SK-N-SH treated with all-trans-retinoic acid at 6 μM for 48 hours (cell line): ENCODE measurements around the gene RAPGEF1.

ENCODE experiments used
- ATAC-seq: fragments of 200-7000 bp; cut with Tn5 transposase; 3 replicates; pipeline ENCODE4 v1.9.1; 2020; ENCODE audit warnings: mild to moderate bottlenecking, moderate library complexity
- ARNTL ChIP-seq: fragments of 450-650 bp; formaldehyde crosslinking; IDR thresholded peaks from 2 replicates; pipeline ENCODE4 v1.5.0; 2020; ENCODE audit warnings: low read depth, mild to moderate bottlenecking, moderate library complexity, borderline replicate concordance
- BACH2 ChIP-seq: fragments of 250-450 bp; sonication (Bioruptor Pico); IDR thresholded peaks from 2 replicates; pipeline ENCODE4 v1.9.0; 2021; ENCODE audit warnings: mild to moderate bottlenecking, borderline replicate concordance
- CSDC2 ChIP-seq: fragments of 250-450 bp; sonication (Bioruptor Pico); IDR thresholded peaks from 2 replicates; pipeline ENCODE4 v1.5.0; 2020; ENCODE audit warnings: mild to moderate bottlenecking, moderate library complexity
- ESRRG ChIP-seq: fragments of 250-450 bp; sonication (Bioruptor Pico); IDR thresholded peaks from 2 replicates; pipeline ENCODE4 v1.6.1; 2021; ENCODE audit warnings: mild to moderate bottlenecking
- GLIS3 ChIP-seq: fragments of 250-450 bp; sonication (Bioruptor Pico); IDR thresholded peaks from 2 replicates; pipeline ENCODE4 v1.5.0; 2020; ENCODE audit warnings: mild to moderate bottlenecking, moderate library complexity
- ISL1 ChIP-seq: fragments of 250-450 bp; sonication (Bioruptor Pico); IDR thresholded peaks from 2 replicates; pipeline ENCODE4 v2.1.2; 2022; ENCODE audit warnings: mild to moderate bottlenecking, moderate library complexity
- OSR1 ChIP-seq: fragments of 250-450 bp; sonication (Bioruptor Pico); IDR thresholded peaks from 2 replicates; pipeline ENCODE4 v1.8.0; 2022; ENCODE audit warnings: moderate library complexity, mild to moderate bottlenecking, inconsistent platforms
- RARB ChIP-seq: fragments of 250-450 bp; sonication (Bioruptor Pico); IDR thresholded peaks from 2 replicates; pipeline ENCODE4 v1.8.0; 2021; ENCODE audit warnings: mild to moderate bottlenecking, moderate library complexity
- SNAI2 ChIP-seq: fragments of 250-450 bp; sonication (Bioruptor Pico); IDR thresholded peaks from 2 replicates; pipeline ENCODE4 v1.5.0; 2020; ENCODE audit warnings: mild to moderate bottlenecking, moderate library complexity
- TCF4 ChIP-seq: fragments of 250-450 bp; sonication (Bioruptor Pico); IDR thresholded peaks from 2 replicates; pipeline ENCODE4 v1.8.0; 2021; ENCODE audit warnings: mild to moderate bottlenecking, moderate library complexity, borderline replicate concordance
- TOX ChIP-seq: fragments of 250-450 bp; sonication (Bioruptor Pico); IDR thresholded peaks from 2 replicates; pipeline ENCODE4 v1.8.0; 2021; ENCODE audit warnings: mild to moderate bottlenecking, moderate library complexity, borderline replicate concordance
- ZC3H10 ChIP-seq: fragments of 250-450 bp; sonication (Bioruptor Pico); IDR thresholded peaks from 2 replicates; pipeline ENCODE4 v1.5.1; 2021; ENCODE audit warnings: mild to moderate bottlenecking, moderate library complexity
- ZFP3 ChIP-seq: fragments of 250-450 bp; sonication (Bioruptor Pico); IDR thresholded peaks from 2 replicates; pipeline ENCODE4 v1.5.0; 2020; ENCODE audit warnings: mild to moderate bottlenecking, moderate library complexity
- ZFP30 ChIP-seq: fragments of 450-650 bp; formaldehyde crosslinking; IDR thresholded peaks from 2 replicates; pipeline ENCODE4 v1.5.0; 2022; ENCODE audit warnings: mild to moderate bottlenecking, moderate library complexity
- ZNF565 ChIP-seq: fragments of 450-650 bp; formaldehyde crosslinking; conservative IDR thresholded peaks from 2 replicates; pipeline ENCODE4 v1.5.0; 2020; ENCODE audit warnings: low read depth, mild to moderate bottlenecking, moderate library complexity
- ZNF70 ChIP-seq: fragments of 450-650 bp; formaldehyde crosslinking; IDR thresholded peaks from 2 replicates; pipeline ENCODE4 v1.5.0; 2020; ENCODE audit warnings: mild to moderate bottlenecking, moderate library complexity
- ZNF8 ChIP-seq: fragments of 450-650 bp; formaldehyde crosslinking; IDR thresholded peaks from 2 replicates; pipeline ENCODE4 v1.5.0; 2020; ENCODE audit warnings: mild to moderate bottlenecking, moderate library complexity
- TF ChIP-seq, protein P1 (sequence below): fragments of 250-450 bp; sonication (Bioruptor Pico); IDR thresholded peaks from 2 replicates; pipeline ENCODE4 v1.5.1; 2021; ENCODE audit warnings: mild to moderate bottlenecking, moderate library complexity
- TF ChIP-seq, protein P2 (sequence below): fragments of 250-450 bp; sonication (Bioruptor Pico); IDR thresholded peaks from 2 replicates; pipeline ENCODE4 v1.8.0; 2020; ENCODE audit warnings: mild to moderate bottlenecking, moderate library complexity, borderline replicate concordance
- TF ChIP-seq, protein P3 (sequence below): fragments of 250-450 bp; sonication (Bioruptor Pico); IDR thresholded peaks from 2 replicates; pipeline ENCODE4 v1.8.0; 2021; ENCODE audit warnings: low read depth, mild to moderate bottlenecking, moderate library complexity, borderline replicate concordance
- TF ChIP-seq, protein P4 (sequence below): fragments of 250-450 bp; sonication (Bioruptor Pico); IDR thresholded peaks from 2 replicates; pipeline ENCODE4 v1.5.0; 2020; ENCODE audit warnings: mild to moderate bottlenecking, moderate library complexity

Gene RAPGEF1

DNA sequence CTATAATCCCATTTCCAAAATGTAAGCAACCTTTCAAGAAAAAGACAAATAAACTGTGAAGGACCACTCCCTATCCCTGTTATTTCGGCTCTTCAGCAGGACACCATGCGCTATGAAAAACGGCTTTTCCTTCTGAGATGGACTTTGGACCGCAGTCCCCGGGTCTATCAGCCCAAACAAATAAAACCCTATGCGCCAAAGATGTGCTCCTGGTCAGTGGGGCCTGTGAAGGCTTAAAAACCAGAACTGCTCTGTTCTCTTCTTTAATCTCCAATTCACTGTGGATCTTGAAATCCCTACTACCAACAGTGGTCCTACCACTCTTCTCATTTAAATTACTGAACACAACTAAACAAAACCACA, 33.3 kb downstream of the RAPGEF1 start (continued):
- no peak for TF ChIP-seq BACH2 (CRISPR knock-in tag)
- TF ChIP-seq, all 23 proteins: peak for 0

DNA sequence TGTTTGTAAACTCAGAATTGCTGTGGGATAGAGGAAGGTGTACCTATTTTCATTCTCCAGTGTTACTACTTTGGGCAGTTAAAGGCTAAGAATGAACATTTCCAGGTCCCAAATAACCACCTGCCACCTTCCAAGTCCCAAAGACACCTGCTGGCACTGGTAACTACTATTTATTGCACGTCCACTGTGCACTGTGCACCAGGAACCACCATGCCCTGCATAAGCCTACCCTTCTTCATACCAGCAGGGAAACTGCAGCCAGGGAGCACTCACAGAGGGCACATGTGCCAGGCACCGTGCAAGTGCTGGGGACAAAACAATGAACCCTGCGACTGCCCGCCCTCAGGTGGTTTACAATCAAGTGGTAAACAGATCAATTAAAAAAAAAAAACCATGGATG, 34.9 kb downstream of the RAPGEF1 start:
- TF ChIP-seq GLIS3 (CRISPR knock-in tag) (no peak), ZFP3 (CRISPR knock-in tag) (no peak), ZNF8 (no peak), TOX (CRISPR knock-in tag) (no peak), BACH2 (CRISPR knock-in tag) (no peak), TCF4 (CRISPR knock-in tag) (no peak), ZC3H10 (CRISPR knock-in tag) (no peak)
- TF ChIP-seq, protein P1, sequence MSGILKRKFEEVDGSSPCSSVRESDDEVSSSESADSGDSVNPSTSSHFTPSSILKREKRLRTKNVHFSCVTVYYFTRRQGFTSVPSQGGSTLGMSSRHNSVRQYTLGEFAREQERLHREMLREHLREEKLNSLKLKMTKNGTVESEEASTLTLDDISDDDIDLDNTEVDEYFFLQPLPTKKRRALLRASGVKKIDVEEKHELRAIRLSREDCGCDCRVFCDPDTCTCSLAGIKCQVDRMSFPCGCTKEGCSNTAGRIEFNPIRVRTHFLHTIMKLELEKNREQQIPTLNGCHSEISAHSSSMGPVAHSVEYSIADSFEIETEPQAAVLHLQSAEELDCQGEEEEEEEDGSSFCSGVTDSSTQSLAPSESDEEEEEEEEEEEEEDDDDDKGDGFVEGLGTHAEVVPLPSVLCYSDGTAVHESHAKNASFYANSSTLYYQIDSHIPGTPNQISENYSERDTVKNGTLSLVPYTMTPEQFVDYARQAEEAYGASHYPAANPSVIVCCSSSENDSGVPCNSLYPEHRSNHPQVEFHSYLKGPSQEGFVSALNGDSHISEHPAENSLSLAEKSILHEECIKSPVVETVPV (CRISPR knock-in tag) = no peak
- TF ChIP-seq, protein P2, sequence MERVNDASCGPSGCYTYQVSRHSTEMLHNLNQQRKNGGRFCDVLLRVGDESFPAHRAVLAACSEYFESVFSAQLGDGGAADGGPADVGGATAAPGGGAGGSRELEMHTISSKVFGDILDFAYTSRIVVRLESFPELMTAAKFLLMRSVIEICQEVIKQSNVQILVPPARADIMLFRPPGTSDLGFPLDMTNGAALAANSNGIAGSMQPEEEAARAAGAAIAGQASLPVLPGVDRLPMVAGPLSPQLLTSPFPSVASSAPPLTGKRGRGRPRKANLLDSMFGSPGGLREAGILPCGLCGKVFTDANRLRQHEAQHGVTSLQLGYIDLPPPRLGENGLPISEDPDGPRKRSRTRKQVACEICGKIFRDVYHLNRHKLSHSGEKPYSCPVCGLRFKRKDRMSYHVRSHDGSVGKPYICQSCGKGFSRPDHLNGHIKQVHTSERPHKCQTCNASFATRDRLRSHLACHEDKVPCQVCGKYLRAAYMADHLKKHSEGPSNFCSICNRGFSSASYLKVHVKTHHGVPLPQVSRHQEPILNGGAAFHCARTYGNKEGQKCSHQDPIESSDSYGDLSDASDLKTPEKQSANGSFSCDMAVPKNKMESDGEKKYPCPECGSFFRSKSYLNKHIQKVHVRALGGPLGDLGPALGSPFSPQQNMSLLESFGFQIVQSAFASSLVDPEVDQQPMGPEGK (CRISPR knock-in tag) = no peak
- no peak for ATAC-seq

DNA sequence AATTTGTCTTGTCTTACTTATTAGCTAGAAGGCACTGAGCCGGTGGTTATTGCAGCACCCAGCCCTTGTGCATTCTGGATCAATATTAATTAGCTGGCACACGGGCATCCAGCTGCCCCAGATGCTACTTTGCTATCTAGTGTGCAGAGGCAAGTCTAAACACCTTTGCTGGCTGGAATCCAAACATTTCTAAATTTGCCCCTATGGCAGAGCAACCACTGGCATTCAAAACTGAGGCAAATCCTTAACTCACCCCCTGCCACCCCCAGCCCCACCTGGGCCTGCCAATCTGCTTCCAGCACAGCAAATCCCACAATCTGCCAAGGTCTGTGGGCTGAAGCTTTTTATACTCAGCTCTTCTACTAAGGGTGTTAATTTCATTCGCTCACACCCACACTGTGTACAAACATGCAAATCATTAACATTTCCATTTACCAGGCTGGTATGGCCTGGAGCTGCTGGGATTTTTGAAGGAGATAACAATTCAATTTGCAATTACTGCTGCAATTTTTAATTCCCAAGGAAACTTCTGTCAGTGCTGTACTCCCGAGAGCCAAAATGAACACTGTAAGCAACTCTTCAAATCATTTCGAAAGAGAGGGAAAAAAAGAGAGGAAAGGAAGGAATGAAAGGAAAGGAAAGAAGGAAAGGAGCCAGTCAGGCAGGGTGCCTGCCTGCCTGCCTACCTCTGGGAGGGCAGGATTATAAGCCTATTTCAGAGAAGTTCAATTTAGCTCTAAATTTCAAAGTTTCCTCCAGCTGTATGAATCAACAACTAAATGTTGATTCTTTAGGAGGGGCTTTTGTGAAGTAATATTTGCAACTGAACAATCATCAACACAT, 35.5 kb downstream of the RAPGEF1 start:
- ATAC-seq = no peak
- TF ChIP-seq GLIS3 (CRISPR knock-in tag) = no peak
- TF ChIP-seq ARNTL = no peak
- TF ChIP-seq BACH2 (CRISPR knock-in tag) = no peak
- TF ChIP-seq ZNF8 = no peak
- TF ChIP-seq ZC3H10 (CRISPR knock-in tag) = no peak
- TF ChIP-seq, protein P1 (CRISPR knock-in tag) = no peak
- TF ChIP-seq, protein P3, sequence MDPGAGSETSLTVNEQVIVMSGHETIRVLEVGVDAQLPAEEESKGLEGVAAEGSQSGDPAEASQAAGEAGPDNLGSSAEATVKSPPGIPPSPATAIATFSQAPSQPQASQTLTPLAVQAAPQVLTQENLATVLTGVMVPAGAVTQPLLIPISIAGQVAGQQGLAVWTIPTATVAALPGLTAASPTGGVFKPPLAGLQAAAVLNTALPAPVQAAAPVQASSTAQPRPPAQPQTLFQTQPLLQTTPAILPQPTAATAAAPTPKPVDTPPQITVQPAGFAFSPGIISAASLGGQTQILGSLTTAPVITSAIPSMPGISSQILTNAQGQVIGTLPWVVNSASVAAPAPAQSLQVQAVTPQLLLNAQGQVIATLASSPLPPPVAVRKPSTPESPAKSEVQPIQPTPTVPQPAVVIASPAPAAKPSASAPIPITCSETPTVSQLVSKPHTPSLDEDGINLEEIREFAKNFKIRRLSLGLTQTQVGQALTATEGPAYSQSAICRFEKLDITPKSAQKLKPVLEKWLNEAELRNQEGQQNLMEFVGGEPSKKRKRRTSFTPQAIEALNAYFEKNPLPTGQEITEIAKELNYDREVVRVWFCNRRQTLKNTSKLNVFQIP = no peak
- no peak for TF ChIP-seq ZFP30 (CRISPR knock-in tag)
- no peak for TF ChIP-seq TCF4 (CRISPR knock-in tag)
- TF ChIP-seq ZFP3 (CRISPR knock-in tag) = no peak
- TF ChIP-seq OSR1 (CRISPR knock-in tag) = no peak
- no peak for TF ChIP-seq ESRRG
- TF ChIP-seq SNAI2 (CRISPR knock-in tag) = no peak
- TF ChIP-seq ZNF70 (CRISPR knock-in tag) = no peak
- TF ChIP-seq ISL1 (CRISPR knock-in tag) = no peak
- TF ChIP-seq CSDC2 (CRISPR knock-in tag) = no peak

DNA sequence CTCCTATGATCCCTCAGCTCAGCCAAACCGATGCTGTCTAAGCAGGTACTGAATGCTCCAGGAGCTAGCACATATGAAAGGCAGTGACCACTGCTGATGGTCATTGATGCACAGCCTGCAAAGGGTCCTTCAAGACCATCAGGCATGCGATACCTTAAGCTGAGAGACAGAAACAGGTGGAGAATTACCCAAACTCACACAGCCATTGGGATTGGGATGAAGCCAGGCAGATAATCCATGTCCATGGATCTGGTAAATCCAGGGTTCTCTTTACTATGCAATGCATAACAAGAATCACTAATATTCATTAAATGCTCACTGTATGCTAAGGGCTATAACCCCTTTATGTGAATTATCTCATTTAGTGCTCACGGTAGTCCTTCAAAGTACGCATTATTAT, 36.2 kb downstream of the RAPGEF1 start:
- TF ChIP-seq, protein P1 (CRISPR knock-in tag) = no peak
- TF ChIP-seq ZFP3 (CRISPR knock-in tag) (no peak), CSDC2 (CRISPR knock-in tag) (no peak), GLIS3 (CRISPR knock-in tag) (no peak), ESRRG (no peak), ZNF565 (CRISPR knock-in tag) (no peak), ARNTL (no peak), OSR1 (CRISPR knock-in tag) (no peak), BACH2 (CRISPR knock-in tag) (no peak), TCF4 (CRISPR knock-in tag) (no peak), ZNF70 (CRISPR knock-in tag) (no peak), ISL1 (CRISPR knock-in tag) (no peak), RARB (CRISPR knock-in tag) (no peak), TOX (CRISPR knock-in tag) (no peak)
- TF ChIP-seq, protein P4, sequence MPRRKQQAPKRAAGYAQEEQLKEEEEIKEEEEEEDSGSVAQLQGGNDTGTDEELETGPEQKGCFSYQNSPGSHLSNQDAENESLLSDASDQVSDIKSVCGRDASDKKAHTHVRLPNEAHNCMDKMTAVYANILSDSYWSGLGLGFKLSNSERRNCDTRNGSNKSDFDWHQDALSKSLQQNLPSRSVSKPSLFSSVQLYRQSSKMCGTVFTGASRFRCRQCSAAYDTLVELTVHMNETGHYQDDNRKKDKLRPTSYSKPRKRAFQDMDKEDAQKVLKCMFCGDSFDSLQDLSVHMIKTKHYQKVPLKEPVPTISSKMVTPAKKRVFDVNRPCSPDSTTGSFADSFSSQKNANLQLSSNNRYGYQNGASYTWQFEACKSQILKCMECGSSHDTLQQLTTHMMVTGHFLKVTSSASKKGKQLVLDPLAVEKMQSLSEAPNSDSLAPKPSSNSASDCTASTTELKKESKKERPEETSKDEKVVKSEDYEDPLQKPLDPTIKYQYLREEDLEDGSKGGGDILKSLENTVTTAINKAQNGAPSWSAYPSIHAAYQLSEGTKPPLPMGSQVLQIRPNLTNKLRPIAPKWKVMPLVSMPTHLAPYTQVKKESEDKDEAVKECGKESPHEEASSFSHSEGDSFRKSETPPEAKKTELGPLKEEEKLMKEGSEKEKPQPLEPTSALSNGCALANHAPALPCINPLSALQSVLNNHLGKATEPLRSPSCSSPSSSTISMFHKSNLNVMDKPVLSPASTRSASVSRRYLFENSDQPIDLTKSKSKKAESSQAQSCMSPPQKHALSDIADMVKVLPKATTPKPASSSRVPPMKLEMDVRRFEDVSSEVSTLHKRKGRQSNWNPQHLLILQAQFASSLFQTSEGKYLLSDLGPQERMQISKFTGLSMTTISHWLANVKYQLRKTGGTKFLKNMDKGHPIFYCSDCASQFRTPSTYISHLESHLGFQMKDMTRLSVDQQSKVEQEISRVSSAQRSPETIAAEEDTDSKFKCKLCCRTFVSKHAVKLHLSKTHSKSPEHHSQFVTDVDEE (CRISPR knock-in tag) = no peak
- TF ChIP-seq, protein P2 (CRISPR knock-in tag) = no peak
- ATAC-seq = no peak
